Retinal pigment epithelial cell (primary cell): ENCODE data around the gene CADPS2.
A peak's percentile ranks its signal among the peaks of the same experiment; 100 is the strongest.

Source experiments
- DNase-seq: peaks from one replicate; pipeline ENCODE4 v3.0.0-alpha.2; 2010; ENCODE audit warnings: low read depth
- H3K4me3 ChIP-seq: 2 replicates; pipeline ENCODE4 v1.5.1; 2011; ENCODE audit warnings: mild to moderate bottlenecking, low read length, control low read depth, moderate library complexity
- TF ChIP-seq, protein P1 (sequence below): conservative IDR thresholded peaks from 2 replicates; pipeline ENCODE4 v1.5.1; 2011; ENCODE audit warnings: low read depth, low read length, control low read depth, inconsistent platforms

The CADPS2 gene

DNA sequence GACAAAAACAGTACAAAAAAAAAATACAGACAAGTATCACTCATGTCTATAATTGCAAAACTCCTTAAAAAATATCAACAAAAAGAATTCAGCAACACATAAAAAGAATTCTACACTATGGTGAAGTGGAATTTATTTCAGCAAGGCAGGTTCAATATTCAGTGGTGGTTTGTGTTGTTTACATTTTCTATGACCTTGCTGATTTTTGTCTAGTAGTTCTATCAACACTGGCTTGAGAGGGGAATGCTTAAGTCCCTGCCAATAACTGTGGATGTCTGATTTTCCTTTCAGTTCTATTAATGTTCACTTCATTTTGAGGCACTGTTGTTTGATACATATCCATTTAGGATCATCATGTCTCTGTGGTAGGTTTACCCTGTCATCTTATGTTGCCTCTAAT, 58.5 kb downstream of the CADPS2 start:
- no peak overlapping the region for H3K4me3 ChIP-seq
- no peak for DNase-seq
- TF ChIP-seq, protein P1, sequence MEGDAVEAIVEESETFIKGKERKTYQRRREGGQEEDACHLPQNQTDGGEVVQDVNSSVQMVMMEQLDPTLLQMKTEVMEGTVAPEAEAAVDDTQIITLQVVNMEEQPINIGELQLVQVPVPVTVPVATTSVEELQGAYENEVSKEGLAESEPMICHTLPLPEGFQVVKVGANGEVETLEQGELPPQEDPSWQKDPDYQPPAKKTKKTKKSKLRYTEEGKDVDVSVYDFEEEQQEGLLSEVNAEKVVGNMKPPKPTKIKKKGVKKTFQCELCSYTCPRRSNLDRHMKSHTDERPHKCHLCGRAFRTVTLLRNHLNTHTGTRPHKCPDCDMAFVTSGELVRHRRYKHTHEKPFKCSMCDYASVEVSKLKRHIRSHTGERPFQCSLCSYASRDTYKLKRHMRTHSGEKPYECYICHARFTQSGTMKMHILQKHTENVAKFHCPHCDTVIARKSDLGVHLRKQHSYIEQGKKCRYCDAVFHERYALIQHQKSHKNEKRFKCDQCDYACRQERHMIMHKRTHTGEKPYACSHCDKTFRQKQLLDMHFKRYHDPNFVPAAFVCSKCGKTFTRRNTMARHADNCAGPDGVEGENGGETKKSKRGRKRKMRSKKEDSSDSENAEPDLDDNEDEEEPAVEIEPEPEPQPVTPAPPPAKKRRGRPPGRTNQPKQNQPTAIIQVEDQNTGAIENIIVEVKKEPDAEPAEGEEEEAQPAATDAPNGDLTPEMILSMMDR = no peak

- TF ChIP-seq, protein P1 = no peak
- no peak overlapping the region for H3K4me3 ChIP-seq
- no peak for DNase-seq
Observed at GRCh38 chr7:122813845-122814244, 72.4 kb downstream of the CADPS2 start.

DNA sequence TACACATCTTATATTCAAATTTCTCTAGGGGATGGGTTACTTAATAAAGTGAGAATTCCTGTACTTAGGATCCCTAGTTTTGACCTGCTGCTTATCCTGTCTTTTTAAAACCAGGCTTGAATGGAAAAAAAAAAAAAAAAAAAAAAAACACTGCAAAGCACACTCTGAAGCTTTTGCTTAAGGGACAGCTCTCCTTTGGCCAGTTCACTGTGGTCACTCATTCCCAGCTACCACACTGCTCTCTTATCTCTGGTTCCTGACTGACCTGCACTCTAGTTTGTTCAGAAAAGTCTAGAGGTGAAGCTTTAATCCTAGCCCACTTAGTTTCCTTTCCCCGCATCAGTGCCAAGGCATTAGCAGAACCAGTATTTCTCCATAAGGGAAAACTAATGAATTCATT, 82.4 kb downstream of the CADPS2 start:
- TF ChIP-seq, protein P1 = no peak
- H3K4me3 ChIP-seq = no peak overlapping the region
- DNase-seq = no peak

DNA sequence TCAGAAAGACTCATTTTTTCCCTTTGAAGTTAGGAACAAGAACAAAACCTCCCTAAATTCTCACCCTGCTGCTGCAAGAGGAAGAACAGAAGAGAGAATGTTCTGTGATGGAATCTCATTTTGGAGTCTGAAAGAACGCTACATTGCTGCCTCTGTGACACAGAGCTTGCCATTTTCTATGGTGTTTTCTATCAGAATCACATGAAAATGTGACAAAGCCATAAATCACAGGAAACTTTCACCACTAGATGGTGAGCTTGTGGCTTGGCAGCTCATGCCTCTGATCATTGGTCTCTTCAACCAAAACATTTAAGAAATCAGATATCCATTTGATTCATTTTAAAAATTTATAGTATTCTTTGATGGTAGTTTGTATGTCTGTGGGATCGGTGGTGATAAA, 82.9 kb downstream of the CADPS2 start:
- DNase-seq = peak; percentile 9
- TF ChIP-seq, protein P1 = peak; percentile 81
- H3K4me3 ChIP-seq = no peak overlapping the region

DNA sequence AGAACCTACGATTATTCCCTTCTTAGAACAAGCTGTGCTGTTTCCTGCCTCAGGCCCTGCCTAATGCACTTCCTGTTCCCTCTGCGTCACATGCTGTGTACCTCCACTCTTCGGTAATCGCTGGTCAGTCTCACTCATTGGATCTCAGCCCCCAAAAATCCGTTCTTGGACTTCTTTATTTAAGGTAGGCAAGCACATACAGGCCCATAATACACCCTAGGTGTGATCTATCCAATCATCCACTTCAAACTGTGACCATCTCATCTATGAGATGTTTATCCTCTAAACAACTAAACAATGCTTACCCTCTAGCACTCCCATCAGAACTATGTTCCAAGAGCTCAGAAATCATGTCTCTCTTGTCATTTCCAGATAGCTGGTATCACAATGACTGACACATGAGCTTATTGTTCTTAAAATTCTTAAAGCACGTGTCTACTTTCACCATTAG, 83.9 kb downstream of the CADPS2 start:
- TF ChIP-seq, protein P1 = no peak
- DNase-seq = no peak
- H3K4me3 ChIP-seq = no peak overlapping the region

GRCh38 chr7:122791959-122792545, 94.2 kb downstream of the CADPS2 start:
- no peak overlapping the region for H3K4me3 ChIP-seq
- no peak for DNase-seq
- TF ChIP-seq, protein P1 = no peak

DNA sequence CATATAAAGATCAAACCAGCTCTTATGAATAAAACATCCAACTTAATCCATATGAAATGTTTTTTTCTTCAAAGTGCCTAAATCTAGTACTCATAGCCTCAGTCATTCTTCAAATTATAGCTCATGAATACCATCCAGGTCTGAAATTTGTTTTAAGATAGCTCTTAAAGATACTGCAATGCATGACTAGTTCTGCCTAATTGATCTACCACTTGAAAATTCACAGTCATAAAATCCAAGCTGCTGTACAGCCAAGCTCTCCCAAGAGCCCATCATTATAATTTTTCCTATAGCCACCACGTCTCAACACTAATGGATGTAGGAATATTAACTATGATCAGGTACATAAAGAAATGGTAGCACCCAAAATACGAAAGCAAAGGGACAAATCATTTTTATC, 95.7 kb downstream of the CADPS2 start:
- H3K4me3 ChIP-seq = no peak overlapping the region
- no peak for DNase-seq
- TF ChIP-seq, protein P1 = no peak
